GM23338 (cell line): ENCODE results near the gene TNNI3. TPM values are rescaled to one million over a fixed set of nuclear protein-coding genes. Genes with fewer than 3 reads are reported as not detected.

Experiments used
- ATAC-seq: fragments of 200-7000 bp; cut with Tn5 transposase; 3 replicates; pipeline ENCODE4 v1.9.1; 2020
- DNase-seq: peaks from one replicate; pipeline ENCODE4 v3.0.0-alpha.2; 2015; ENCODE audit warnings: low spot score
- H2AFZ ChIP-seq: fragments of 200-600 bp; sonication (generic); 2 replicates; pipeline ENCODE4 v1.8.0; 2016; ENCODE audit warnings: antibody characterized with exemption, mild to moderate bottlenecking, moderate library complexity
- H3F3A ChIP-seq: fragments of 200-600 bp; sonication (generic); replicated peaks from 2 replicates; pipeline ENCODE4 v1.8.0; 2017; ENCODE audit warnings: antibody characterized with exemption, mixed run types, low read depth
- H3K27ac ChIP-seq: fragments of 200-600 bp; sonication (generic); 2 replicates; pipeline ENCODE4 v1.6.1; 2016; ENCODE audit warnings: low read depth
- H3K27me3 ChIP-seq: fragments of 200-600 bp; sonication (generic); 2 replicates; pipeline ENCODE4 v1.8.0; 2016; ENCODE audit warnings: mild to moderate bottlenecking, mixed run types, moderate library complexity; ENCODE audit not compliant: insufficient read depth
- H3K36me3 ChIP-seq: fragments of 200-600 bp; sonication (generic); 2 replicates; pipeline ENCODE4 v1.8.0; 2016; ENCODE audit warnings: mild to moderate bottlenecking; ENCODE audit not compliant: insufficient read depth
- H3K4me1 ChIP-seq: fragments of 200-600 bp; sonication (generic); 2 replicates; pipeline ENCODE4 v1.8.0; 2016; ENCODE audit warnings: mild to moderate bottlenecking, moderate library complexity; ENCODE audit not compliant: insufficient read depth
- H3K4me2 ChIP-seq: fragments of 200-600 bp; sonication (generic); 2 replicates; pipeline ENCODE4 v1.7.1; 2017; ENCODE audit warnings: mixed run types
- H3K4me3 ChIP-seq: fragments of 200-600 bp; sonication (generic); 2 replicates; pipeline ENCODE4 v1.6.1; 2016; ENCODE audit warnings: mixed run types
- H3K79me2 ChIP-seq: fragments of 200-600 bp; sonication (generic); replicated peaks from 2 replicates; pipeline ENCODE4 v1.8.0; 2017; ENCODE audit warnings: mild to moderate bottlenecking; ENCODE audit not compliant: insufficient read depth
- H3K9me2 ChIP-seq: fragments of 200-600 bp; sonication (generic); 2 replicates; pipeline ENCODE4 v1.8.0; 2017; ENCODE audit not compliant: insufficient read depth
- H4K20me1 ChIP-seq: fragments of 200-600 bp; sonication (generic); replicated peaks from 2 replicates; pipeline ENCODE4 v1.8.0; 2017; ENCODE audit warnings: mild to moderate bottlenecking; ENCODE audit not compliant: insufficient read depth
- H3K27ac Mint-ChIP-seq: 2 replicates; pipeline ENCODE4 v1.8.0; 2020; ENCODE audit warnings: inconsistent platforms, mild to moderate bottlenecking, moderate library complexity, mixed read lengths
- H3K27me3 Mint-ChIP-seq: 3 replicates; pipeline ENCODE4 v1.8.0; 2022; ENCODE audit warnings: low read depth, mild to moderate bottlenecking, moderate library complexity, mixed read lengths, inconsistent platforms; ENCODE audit not compliant: insufficient read depth, poor library complexity
- H3K36me3 Mint-ChIP-seq: 3 replicates; pipeline ENCODE4 v1.8.0; 2021; ENCODE audit warnings: low read depth, mild to moderate bottlenecking, inconsistent platforms, moderate library complexity, mixed read lengths
- H3K4me1 Mint-ChIP-seq: 3 replicates; pipeline ENCODE4 v1.8.0; 2020; ENCODE audit warnings: mild to moderate bottlenecking, inconsistent platforms, mixed read lengths
- H3K4me3 Mint-ChIP-seq: 3 replicates; pipeline ENCODE4 v1.8.0; 2021; ENCODE audit warnings: moderate library complexity, mild to moderate bottlenecking, inconsistent platforms, mixed read lengths
- H3K9me3 Mint-ChIP-seq: 3 replicates; pipeline ENCODE4 v1.8.0; 2020; ENCODE audit warnings: moderate library complexity, mild to moderate bottlenecking, inconsistent platforms, mixed read lengths
- CREB1 ChIP-seq: fragments of 250-450 bp; sonication (Bioruptor Pico); IDR thresholded peaks from 2 replicates; pipeline ENCODE4 v1.5.0; 2020; ENCODE audit warnings: low read depth, mild to moderate bottlenecking, moderate library complexity
- EZH2 ChIP-seq: fragments of 200-600 bp; sonication (generic); IDR thresholded peaks from one replicate; pipeline ENCODE4 v1.8.0; 2017; ENCODE audit warnings: antibody characterized with exemption, mild to moderate bottlenecking, low read depth; ENCODE audit not compliant: unreplicated experiment
- EZH2phosphoT487 ChIP-seq: fragments of 200-600 bp; sonication (generic); IDR thresholded peaks from one replicate; pipeline ENCODE4 v1.8.1; 2018; ENCODE audit warnings: antibody characterized with exemption; ENCODE audit not compliant: unreplicated experiment
- JUNB ChIP-seq: IDR thresholded peaks from one replicate; pipeline ENCODE4 v1.6.1; 2016; ENCODE audit warnings: antibody characterized with exemption; ENCODE audit not compliant: unreplicated experiment
- NANOG ChIP-seq: IDR thresholded peaks from 2 replicates; pipeline ENCODE4 v1.6.1; 2016; ENCODE audit warnings: antibody characterized with exemption, borderline replicate concordance
- POLR2AphosphoS5 ChIP-seq: IDR thresholded peaks from 2 replicates; pipeline ENCODE4 v1.6.1; 2016; ENCODE audit warnings: antibody characterized with exemption, low read depth
- STAT1 ChIP-seq: IDR thresholded peaks from one replicate; pipeline ENCODE4 v1.6.1; 2016; ENCODE audit warnings: antibody characterized with exemption; ENCODE audit not compliant: unreplicated experiment
- ZNF114 ChIP-seq: fragments of 250-450 bp; sonication (Bioruptor Pico); IDR thresholded peaks from 2 replicates; pipeline ENCODE4 v1.5.0; 2020; ENCODE audit warnings: mild to moderate bottlenecking, moderate library complexity
- ZNF331 ChIP-seq: fragments of 250-450 bp; sonication (Bioruptor Pico); IDR thresholded peaks from 2 replicates; pipeline ENCODE4 v1.5.0; 2020; ENCODE audit warnings: low read depth, mild to moderate bottlenecking, moderate library complexity
- polyA plus RNA-seq: library from polyadenylated mRNA; unstranded; fragments of >200 nt; fragmentation: Nextera tagmentation; extraction: Ambion mirVana; gene quantifications from 2 replicates; pipeline ENCODE4 v1.2.1, GENCODE V29; 2016
- total RNA-seq: library from RNA; depleted of rRNA; stranded (reverse); fragments of >200 nt; shearing (Covaris generic); gene quantifications from 2 replicates; pipeline ENCODE4 v1.2.3, GENCODE V29; 2014
- TF ChIP-seq, protein P1 (sequence below): IDR thresholded peaks from one replicate; pipeline ENCODE4 v1.6.1; 2018; ENCODE audit warnings: antibody characterized with exemption; ENCODE audit not compliant: unreplicated experiment
- TF ChIP-seq, protein P2 (sequence below): IDR thresholded peaks from 2 replicates; pipeline ENCODE4 v1.6.1; 2016; ENCODE audit warnings: antibody characterized with exemption
- TF ChIP-seq, protein P3 (sequence below), 2 experiments: fragments of 200-600 bp in 1 of 2; sonication (generic) in 1 of 2; conservative IDR thresholded peaks; 2 replicates each; pipeline versions ENCODE4 v1.5.1 to v1.6.1; 2016 to 2017; ENCODE audit warnings: antibody characterized with exemption in 2 of 2, low read depth in 2 of 2, mild to moderate bottlenecking in 2 of 2, moderate library complexity in 1 of 2
- TF ChIP-seq, protein P4 (sequence below): fragments of 250-450 bp; sonication (Bioruptor Pico); IDR thresholded peaks from 2 replicates; pipeline ENCODE4 v1.5.0; 2020; ENCODE audit warnings: mild to moderate bottlenecking, moderate library complexity

TNNI3 gene
- total and polyA plus RNA-seq, 2 experiments from 2014 or later = 21.5 to 150 TPM

DNA sequence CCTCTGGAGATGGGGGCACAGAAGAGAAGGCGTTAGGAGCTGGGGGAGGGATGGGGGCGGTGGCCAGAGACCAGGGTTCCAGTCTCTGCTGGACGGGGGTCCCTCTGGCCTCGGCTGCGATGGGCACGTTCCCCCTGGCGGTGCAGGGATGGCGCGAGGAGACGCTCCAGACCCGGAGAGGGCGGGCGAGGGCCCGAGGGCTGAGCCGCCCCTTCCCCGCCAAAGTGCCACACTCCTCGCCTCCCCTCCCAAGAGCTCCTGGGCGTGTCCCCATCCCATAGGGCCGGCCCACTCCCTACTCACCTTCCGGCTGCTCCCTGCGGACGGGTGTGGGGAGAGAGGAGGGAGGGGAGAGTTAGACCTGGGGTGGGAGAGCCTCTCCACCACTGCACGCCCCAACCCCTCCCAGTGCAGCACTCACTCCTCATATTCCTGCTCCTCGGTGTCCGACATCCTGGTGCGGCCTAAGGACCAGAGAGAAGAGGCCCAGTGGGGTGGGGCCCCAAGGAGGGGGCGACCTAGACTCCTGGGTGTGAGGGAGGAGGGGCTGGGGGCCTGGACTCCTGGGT is 10.7 kb downstream of the TNNI3 start:
- H3K27ac Mint-ChIP-seq = no peak overlapping the region
- Histone ChIP-seq H3K36me3 (no peaks in the 10 kb centered on the region), H3K27me3 (peaks cover 9% of the 10 kb centered on the region; the same call in 1 of the 2 replicates)

More for the DNA sequence above, 10.7 kb downstream of the TNNI3 start:
- H3K4me1 Mint-ChIP-seq = peaks cover 34% of the 10 kb centered on the region
- H4K20me1 ChIP-seq = no peaks in the 10 kb centered on the region; the same call in 1 of the 2 replicates
- DNase-seq = peak; percentile 96
- H2AFZ ChIP-seq = no peak overlapping the region
- TF ChIP-seq NANOG (no peak), POLR2AphosphoS5 (peak; percentile 60), ZNF114 (CRISPR knock-in tag) (no peak), EZH2 (no peak), EZH2phosphoT487 (no peak), ZNF331 (no peak), CREB1 (no peak), STAT1 (no peak), JUNB (no peak)
- TF ChIP-seq, protein P1, sequence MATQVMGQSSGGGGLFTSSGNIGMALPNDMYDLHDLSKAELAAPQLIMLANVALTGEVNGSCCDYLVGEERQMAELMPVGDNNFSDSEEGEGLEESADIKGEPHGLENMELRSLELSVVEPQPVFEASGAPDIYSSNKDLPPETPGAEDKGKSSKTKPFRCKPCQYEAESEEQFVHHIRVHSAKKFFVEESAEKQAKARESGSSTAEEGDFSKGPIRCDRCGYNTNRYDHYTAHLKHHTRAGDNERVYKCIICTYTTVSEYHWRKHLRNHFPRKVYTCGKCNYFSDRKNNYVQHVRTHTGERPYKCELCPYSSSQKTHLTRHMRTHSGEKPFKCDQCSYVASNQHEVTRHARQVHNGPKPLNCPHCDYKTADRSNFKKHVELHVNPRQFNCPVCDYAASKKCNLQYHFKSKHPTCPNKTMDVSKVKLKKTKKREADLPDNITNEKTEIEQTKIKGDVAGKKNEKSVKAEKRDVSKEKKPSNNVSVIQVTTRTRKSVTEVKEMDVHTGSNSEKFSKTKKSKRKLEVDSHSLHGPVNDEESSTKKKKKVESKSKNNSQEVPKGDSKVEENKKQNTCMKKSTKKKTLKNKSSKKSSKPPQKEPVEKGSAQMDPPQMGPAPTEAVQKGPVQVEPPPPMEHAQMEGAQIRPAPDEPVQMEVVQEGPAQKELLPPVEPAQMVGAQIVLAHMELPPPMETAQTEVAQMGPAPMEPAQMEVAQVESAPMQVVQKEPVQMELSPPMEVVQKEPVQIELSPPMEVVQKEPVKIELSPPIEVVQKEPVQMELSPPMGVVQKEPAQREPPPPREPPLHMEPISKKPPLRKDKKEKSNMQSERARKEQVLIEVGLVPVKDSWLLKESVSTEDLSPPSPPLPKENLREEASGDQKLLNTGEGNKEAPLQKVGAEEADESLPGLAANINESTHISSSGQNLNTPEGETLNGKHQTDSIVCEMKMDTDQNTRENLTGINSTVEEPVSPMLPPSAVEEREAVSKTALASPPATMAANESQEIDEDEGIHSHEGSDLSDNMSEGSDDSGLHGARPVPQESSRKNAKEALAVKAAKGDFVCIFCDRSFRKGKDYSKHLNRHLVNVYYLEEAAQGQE = no peak
- TF ChIP-seq, protein P2, sequence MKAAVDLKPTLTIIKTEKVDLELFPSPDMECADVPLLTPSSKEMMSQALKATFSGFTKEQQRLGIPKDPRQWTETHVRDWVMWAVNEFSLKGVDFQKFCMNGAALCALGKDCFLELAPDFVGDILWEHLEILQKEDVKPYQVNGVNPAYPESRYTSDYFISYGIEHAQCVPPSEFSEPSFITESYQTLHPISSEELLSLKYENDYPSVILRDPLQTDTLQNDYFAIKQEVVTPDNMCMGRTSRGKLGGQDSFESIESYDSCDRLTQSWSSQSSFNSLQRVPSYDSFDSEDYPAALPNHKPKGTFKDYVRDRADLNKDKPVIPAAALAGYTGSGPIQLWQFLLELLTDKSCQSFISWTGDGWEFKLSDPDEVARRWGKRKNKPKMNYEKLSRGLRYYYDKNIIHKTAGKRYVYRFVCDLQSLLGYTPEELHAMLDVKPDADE = no peak
- TF ChIP-seq, protein P3, sequence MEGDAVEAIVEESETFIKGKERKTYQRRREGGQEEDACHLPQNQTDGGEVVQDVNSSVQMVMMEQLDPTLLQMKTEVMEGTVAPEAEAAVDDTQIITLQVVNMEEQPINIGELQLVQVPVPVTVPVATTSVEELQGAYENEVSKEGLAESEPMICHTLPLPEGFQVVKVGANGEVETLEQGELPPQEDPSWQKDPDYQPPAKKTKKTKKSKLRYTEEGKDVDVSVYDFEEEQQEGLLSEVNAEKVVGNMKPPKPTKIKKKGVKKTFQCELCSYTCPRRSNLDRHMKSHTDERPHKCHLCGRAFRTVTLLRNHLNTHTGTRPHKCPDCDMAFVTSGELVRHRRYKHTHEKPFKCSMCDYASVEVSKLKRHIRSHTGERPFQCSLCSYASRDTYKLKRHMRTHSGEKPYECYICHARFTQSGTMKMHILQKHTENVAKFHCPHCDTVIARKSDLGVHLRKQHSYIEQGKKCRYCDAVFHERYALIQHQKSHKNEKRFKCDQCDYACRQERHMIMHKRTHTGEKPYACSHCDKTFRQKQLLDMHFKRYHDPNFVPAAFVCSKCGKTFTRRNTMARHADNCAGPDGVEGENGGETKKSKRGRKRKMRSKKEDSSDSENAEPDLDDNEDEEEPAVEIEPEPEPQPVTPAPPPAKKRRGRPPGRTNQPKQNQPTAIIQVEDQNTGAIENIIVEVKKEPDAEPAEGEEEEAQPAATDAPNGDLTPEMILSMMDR (conservative IDR thresholded peaks at IDR 0.05; ENCODE audit: low read depth in 2 of 2) = 0 out of 4 replicates have a peak, but pooled peaks of 1 of the 2 experiments have one; percentile 3
- TF ChIP-seq, protein P4, sequence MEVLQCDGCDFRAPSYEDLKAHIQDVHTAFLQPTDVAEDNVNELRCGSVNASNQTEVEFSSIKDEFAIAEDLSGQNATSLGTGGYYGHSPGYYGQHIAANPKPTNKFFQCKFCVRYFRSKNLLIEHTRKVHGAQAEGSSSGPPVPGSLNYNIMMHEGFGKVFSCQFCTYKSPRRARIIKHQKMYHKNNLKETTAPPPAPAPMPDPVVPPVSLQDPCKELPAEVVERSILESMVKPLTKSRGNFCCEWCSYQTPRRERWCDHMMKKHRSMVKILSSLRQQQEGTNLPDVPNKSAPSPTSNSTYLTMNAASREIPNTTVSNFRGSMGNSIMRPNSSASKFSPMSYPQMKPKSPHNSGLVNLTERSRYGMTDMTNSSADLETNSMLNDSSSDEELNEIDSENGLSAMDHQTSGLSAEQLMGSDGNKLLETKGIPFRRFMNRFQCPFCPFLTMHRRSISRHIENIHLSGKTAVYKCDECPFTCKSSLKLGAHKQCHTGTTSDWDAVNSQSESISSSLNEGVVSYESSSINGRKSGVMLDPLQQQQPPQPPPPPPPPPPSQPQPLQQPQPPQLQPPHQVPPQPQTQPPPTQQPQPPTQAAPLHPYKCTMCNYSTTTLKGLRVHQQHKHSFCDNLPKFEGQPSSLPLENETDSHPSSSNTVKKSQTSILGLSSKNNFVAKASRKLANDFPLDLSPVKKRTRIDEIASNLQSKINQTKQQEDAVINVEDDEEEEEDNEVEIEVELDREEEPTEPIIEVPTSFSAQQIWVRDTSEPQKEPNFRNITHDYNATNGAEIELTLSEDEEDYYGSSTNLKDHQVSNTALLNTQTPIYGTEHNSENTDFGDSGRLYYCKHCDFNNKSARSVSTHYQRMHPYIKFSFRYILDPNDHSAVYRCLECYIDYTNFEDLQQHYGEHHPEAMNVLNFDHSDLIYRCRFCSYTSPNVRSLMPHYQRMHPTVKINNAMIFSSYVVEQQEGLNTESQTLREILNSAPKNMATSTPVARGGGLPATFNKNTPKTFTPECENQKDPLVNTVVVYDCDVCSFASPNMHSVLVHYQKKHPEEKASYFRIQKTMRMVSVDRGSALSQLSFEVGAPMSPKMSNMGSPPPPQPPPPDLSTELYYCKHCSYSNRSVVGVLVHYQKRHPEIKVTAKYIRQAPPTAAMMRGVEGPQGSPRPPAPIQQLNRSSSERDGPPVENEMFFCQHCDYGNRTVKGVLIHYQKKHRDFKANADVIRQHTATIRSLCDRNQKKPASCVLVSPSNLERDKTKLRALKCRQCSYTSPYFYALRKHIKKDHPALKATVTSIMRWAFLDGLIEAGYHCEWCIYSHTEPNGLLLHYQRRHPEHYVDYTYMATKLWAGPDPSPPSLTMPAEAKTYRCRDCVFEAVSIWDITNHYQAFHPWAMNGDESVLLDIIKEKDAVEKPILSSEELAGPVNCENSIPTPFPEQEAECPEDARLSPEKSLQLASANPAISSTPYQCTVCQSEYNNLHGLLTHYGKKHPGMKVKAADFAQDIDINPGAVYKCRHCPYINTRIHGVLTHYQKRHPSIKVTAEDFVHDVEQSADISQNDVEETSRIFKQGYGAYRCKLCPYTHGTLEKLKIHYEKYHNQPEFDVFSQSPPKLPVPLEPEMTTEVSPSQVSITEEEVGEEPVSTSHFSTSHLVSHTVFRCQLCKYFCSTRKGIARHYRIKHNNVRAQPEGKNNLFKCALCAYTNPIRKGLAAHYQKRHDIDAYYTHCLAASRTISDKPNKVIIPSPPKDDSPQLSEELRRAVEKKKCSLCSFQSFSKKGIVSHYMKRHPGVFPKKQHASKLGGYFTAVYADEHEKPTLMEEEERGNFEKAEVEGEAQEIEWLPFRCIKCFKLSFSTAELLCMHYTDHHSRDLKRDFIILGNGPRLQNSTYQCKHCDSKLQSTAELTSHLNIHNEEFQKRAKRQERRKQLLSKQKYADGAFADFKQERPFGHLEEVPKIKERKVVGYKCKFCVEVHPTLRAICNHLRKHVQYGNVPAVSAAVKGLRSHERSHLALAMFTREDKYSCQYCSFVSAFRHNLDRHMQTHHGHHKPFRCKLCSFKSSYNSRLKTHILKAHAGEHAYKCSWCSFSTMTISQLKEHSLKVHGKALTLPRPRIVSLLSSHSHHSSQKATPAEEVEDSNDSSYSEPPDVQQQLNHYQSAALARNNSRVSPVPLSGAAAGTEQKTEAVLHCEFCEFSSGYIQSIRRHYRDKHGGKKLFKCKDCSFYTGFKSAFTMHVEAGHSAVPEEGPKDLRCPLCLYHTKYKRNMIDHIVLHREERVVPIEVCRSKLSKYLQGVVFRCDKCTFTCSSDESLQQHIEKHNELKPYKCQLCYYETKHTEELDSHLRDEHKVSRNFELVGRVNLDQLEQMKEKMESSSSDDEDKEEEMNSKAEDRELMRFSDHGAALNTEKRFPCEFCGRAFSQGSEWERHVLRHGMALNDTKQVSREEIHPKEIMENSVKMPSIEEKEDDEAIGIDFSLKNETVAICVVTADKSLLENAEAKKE (CRISPR knock-in tag) = no peak
- H3K79me2 ChIP-seq = no peaks in the 10 kb centered on the region
- H3K36me3 Mint-ChIP-seq = peaks cover 17% of the 10 kb centered on the region
- H3K4me2 ChIP-seq = peak overlapping the region; percentile 74
- H3K27ac ChIP-seq = peak overlapping the region; percentile 88; the same call in 1 of the 2 replicates
- H3K9me3 Mint-ChIP-seq = 0 out of 3 replicates have a peak, but pooled peaks cover under 1% of the 10 kb centered on the region
- H3K4me1 ChIP-seq = peaks cover 25% of the 10 kb centered on the region
- H3F3A ChIP-seq = peaks cover 13% of the 10 kb centered on the region; the same call in 1 of the 2 replicates
- peaks cover 17% of the 10 kb centered on the region for H3K27me3 Mint-ChIP-seq
- ATAC-seq = peak; percentile 88
- H3K9me2 ChIP-seq = no peaks in the 10 kb centered on the region
- H3K4me3 Mint-ChIP-seq = peak overlapping the region; percentile 65
- peak overlapping the region; percentile 74 for H3K4me3 ChIP-seq
